IMR-90 (cell line): Measurements from ENCODE around the gene ZNF436. TPM values are rescaled to one million over a fixed set of nuclear protein-coding genes. Genes with fewer than 3 reads are reported as not detected.

ENCODE experiments used
- ATAC-seq: fragments of 200-7000 bp; cut with Tn5 transposase; 2 replicates; pipeline ENCODE4 v1.9.1; 2020; ENCODE audit warnings: low read depth, mild to moderate bottlenecking, moderate library complexity
- BruUV-seq: library from RNA; stranded (reverse); fragments of 400-500 nt; replicated peaks from 2 replicates; lab custom pipeline; 2021; lab: Mats Ljungman, UMichigan
- CTCF ChIA-PET: fragments of 300-600 bp; formaldehyde crosslinking; extraction: SDS; loops from one replicate; lab custom pipeline; 2021; ENCODE audit warnings: antibody characterized with exemption; lab: Yijun Ruan, JAX
- POLR2A ChIA-PET: fragments of 300-600 bp; sonication (Branson Sonifier 250); formaldehyde crosslinking; loops from one replicate; lab custom pipeline; 2022; ENCODE audit warnings: antibody characterized with exemption; ENCODE audit not compliant: unreplicated experiment; lab: Charles Lee
- DNase-seq: peaks from one replicate; pipeline ENCODE4 v3.0.0; 2013
- H2AFZ ChIP-seq: replicated peaks from 2 replicates; pipeline ENCODE3; 2013; ENCODE audit warnings: low read length, mild to moderate bottlenecking; ENCODE audit not compliant: poor library complexity
- H2AK5ac ChIP-seq: 2 replicates; pipeline ENCODE4 v1.6.1; 2013; ENCODE audit warnings: low read depth, low read length, inconsistent platforms
- H2AK9ac ChIP-seq: replicated peaks from 2 replicates; pipeline ENCODE3; 2013; ENCODE audit warnings: mild to moderate bottlenecking, low read depth, low read length, moderate library complexity; ENCODE audit not compliant: poor library complexity
- H2BK120ac ChIP-seq: 2 replicates; pipeline ENCODE4 v1.6.1; 2013; ENCODE audit warnings: low read depth, low read length, inconsistent platforms
- H2BK15ac ChIP-seq: 3 replicates; pipeline ENCODE4 v1.6.1; 2013; ENCODE audit warnings: low read depth, low read length, inconsistent platforms
- H2BK20ac ChIP-seq: 2 replicates; pipeline ENCODE4 v1.6.1; 2013; ENCODE audit warnings: low read depth, mild to moderate bottlenecking, inconsistent platforms, low read length, moderate library complexity
- H2BK5ac ChIP-seq: 2 replicates; pipeline ENCODE4 v1.6.1; 2013; ENCODE audit warnings: mild to moderate bottlenecking, low read depth, low read length, inconsistent platforms; ENCODE audit not compliant: poor library complexity, severe bottlenecking
- H3K14ac ChIP-seq: replicated peaks from 2 replicates; pipeline ENCODE4 v1.6.1; 2013; ENCODE audit warnings: low read depth, low read length, inconsistent platforms
- H3K18ac ChIP-seq: 2 replicates; pipeline ENCODE4 v1.6.1; 2013; ENCODE audit warnings: low read depth, low read length, control low read depth
- H3K23ac ChIP-seq: 2 replicates; pipeline ENCODE4 v1.6.1; 2013; ENCODE audit warnings: low read depth, low read length, inconsistent platforms
- H3K27ac ChIP-seq: 2 replicates; pipeline ENCODE4 v1.5.1; 2013; ENCODE audit warnings: mild to moderate bottlenecking, control low read depth, low read length; ENCODE audit not compliant: insufficient read depth
- H3K27me3 ChIP-seq: 2 replicates; pipeline ENCODE4 v1.6.1; 2013; ENCODE audit warnings: low read length; ENCODE audit not compliant: control insufficient read depth, insufficient read depth
- H3K36me3 ChIP-seq: 2 replicates; pipeline ENCODE4 v1.6.1; 2013; ENCODE audit warnings: low read length, mixed read lengths; ENCODE audit not compliant: control insufficient read depth, insufficient read depth
- H3K4ac ChIP-seq: 2 replicates; pipeline ENCODE4 v1.6.1; 2013; ENCODE audit warnings: low read depth, low read length, inconsistent platforms
- H3K4me1 ChIP-seq: 2 replicates; pipeline ENCODE4 v1.6.1; 2013; ENCODE audit warnings: low read length, mixed read lengths; ENCODE audit not compliant: control insufficient read depth, insufficient read depth
- H3K4me2 ChIP-seq: 2 replicates; pipeline ENCODE4 v1.6.1; 2013; ENCODE audit warnings: low read depth, mild to moderate bottlenecking, control low read depth, low read length, moderate library complexity
- H3K4me3 ChIP-seq: 2 replicates; pipeline ENCODE4 v1.5.1; 2013; ENCODE audit warnings: low read depth, mild to moderate bottlenecking, control low read depth, low read length, moderate library complexity; ENCODE audit not compliant: insufficient read depth
- H3K56ac ChIP-seq: 2 replicates; pipeline ENCODE4 v1.6.1; 2013; ENCODE audit warnings: low read length, inconsistent platforms; ENCODE audit not compliant: insufficient read depth; ENCODE audit errors: extremely low read depth
- H3K79me1 ChIP-seq, 2 experiments: 2 replicates each; pipeline ENCODE4 v1.6.1; 2013; ENCODE audit warnings: low read length in 2 of 2, inconsistent platforms in 1 of 2, low read depth in 1 of 2
- H3K9ac ChIP-seq: 2 replicates; pipeline ENCODE4 v1.6.1; 2013; ENCODE audit warnings: low read depth, low read length, control low read depth
- H3K9me1 ChIP-seq: 2 replicates; pipeline ENCODE4 v1.6.1; 2013; ENCODE audit warnings: low read length, inconsistent platforms; ENCODE audit not compliant: insufficient read depth
- H3K9me3 ChIP-seq: 2 replicates; pipeline ENCODE4 v1.6.1; 2013; ENCODE audit warnings: low read length; ENCODE audit not compliant: control insufficient read depth, insufficient read depth
- H4K20me1 ChIP-seq: 2 replicates; pipeline ENCODE4 v1.6.1; 2013; ENCODE audit warnings: low read length, inconsistent platforms; ENCODE audit not compliant: insufficient read depth
- H4K5ac ChIP-seq: 2 replicates; pipeline ENCODE4 v1.6.1; 2013; ENCODE audit warnings: mild to moderate bottlenecking, low read depth, low read length, control low read depth
- H4K8ac ChIP-seq, 2 experiments: 2 replicates each; pipeline ENCODE4 v1.6.1; 2013; ENCODE audit warnings: low read depth in 2 of 2, low read length in 2 of 2, control low read depth in 1 of 2, inconsistent platforms in 1 of 2
- H4K91ac ChIP-seq: 2 replicates; pipeline ENCODE4 v1.6.1; 2013; ENCODE audit warnings: low read depth, low read length, inconsistent platforms; ENCODE audit not compliant: insufficient read depth
- CEBPB ChIP-seq: IDR thresholded peaks from 2 replicates; pipeline ENCODE4 v1.6.1; 2012; ENCODE audit warnings: low read depth, low read length, improper control_type of control experiment
- WGBS, 2 experiments: methylation state at CpG; one replicate each; pipeline versions ENCODE4 v1.1.5 to v1.1.7; 2013; ENCODE audit warnings: missing lambda C conversion rate in 2 of 2; ENCODE audit not compliant: insufficient read length in 1 of 2; ENCODE audit errors: extremely low coverage in 2 of 2; 5-methylcytosine and 5-hydroxymethylcytosine counted together
- dilution Hi-C: fragments of 300-500 bp; cut with HindIII; formaldehyde crosslinking; loops from one replicate; pipeline ENCODE4 v1.14.3; 2018; ENCODE audit warnings: low sequenced_read_pairs; ENCODE audit not compliant: unreplicated experiment
- in situ Hi-C: fragments of 300-500 bp; cut with MboI; formaldehyde crosslinking; loops from 3 replicates; pipeline ENCODE4 v1.14.3; 2019; ENCODE audit warnings: low sequenced_read_pairs, inconsistent platforms, mixed read lengths
- intact Hi-C: fragments of 100-400 bp; cut with micrococcal nuclease; formaldehyde crosslinking; loops from 2 replicates; pipeline ENCODE4 v1.10.0; 2022
- polyA plus RNA-seq, 3 experiments: library from polyadenylated mRNA; depleted of rRNA; stranded (reverse); fragments of >200 nt; gene quantifications; 2 replicates each; pipeline ENCODE4 v1.2.3, GENCODE V29; 2012; ENCODE audit warnings: low replicate concordance in 1 of 3
- total RNA-seq: library from RNA; depleted of rRNA; stranded (reverse); fragments of >200 nt; gene quantifications from 2 replicates; pipeline ENCODE4 v1.2.3, GENCODE V29; 2012

Gene ZNF436
- total and polyA plus RNA-seq, 2 of the 4 experiments (the other 2 are of a cell fraction): 5.3 to 14.3 TPM

- H3K4ac ChIP-seq: 0 out of 2 replicates have a peak overlapping the region, but pooled peaks have one; percentile 23
- in situ Hi-C loops: no loop called here
These were observed 37.5 kb upstream of the ZNF436 start for GRCh38 chr1:23407016-23407630.

More at GRCh38 chr1:23407016-23407630, 37.5 kb upstream of the ZNF436 start:
- TF ChIP-seq CEBPB: no peak
- Histone ChIP-seq H3K9ac (no peak overlapping the region), H3K4me2 (no peak overlapping the region), H4K5ac (no peak overlapping the region), H2BK20ac (no peak overlapping the region), H3K79me1 (peaks cover 0 to 7% of the 10 kb centered on the region in 2 experiments; a peak in 1 of 4 replicates), H3K27me3 (no peaks in the 10 kb centered on the region), H2AK5ac (no peak overlapping the region), H3K56ac (no peak overlapping the region), H3K36me3 (peaks cover 2% of the 10 kb centered on the region; the same call in 1 of the 2 replicates), H2BK15ac (no peak overlapping the region), H4K8ac (no peak overlapping the region), H3K14ac (0 out of 2 replicates have a peak overlapping the region, but pooled peaks have one; percentile 14), H3K18ac (no peak overlapping the region), H2BK5ac (no peak overlapping the region), H3K4me3 (no peak overlapping the region), H3K9me3 (no peaks in the 10 kb centered on the region), H3K23ac (no peak overlapping the region), H4K20me1 (peaks cover 3% of the 10 kb centered on the region; the same call in 1 of the 2 replicates), H3K9me1 (peaks cover 18% of the 10 kb centered on the region), H2AFZ (no peak overlapping the region), H2AK9ac (peak overlapping the region; percentile 48), H3K4me1 (peaks cover 22% of the 10 kb centered on the region), H3K27ac (no peak overlapping the region), H2BK120ac (no peak overlapping the region), H4K91ac (no peak overlapping the region)
- DNase-seq (no peak), ATAC-seq (no peak)
- 74% methylated on average over 4 of the region's 8 CpGs; no CpG with 5 or more reads in 1 of the 2 experiments for WGBS, 2 experiments
- dilution Hi-C loops: no loop called here
- ChIA-PET CTCF (no interaction called here), POLR2A (no interaction called here)
- no TSS peak for BruUV-seq
- intact Hi-C loops: no loop called here
